CD1c-positive myeloid dendritic cell (primary cell): ENCODE data around the gene PCDH9.

Experiments used
- DNase-seq: peaks from one replicate; pipeline ENCODE4 v3.0.0-alpha.2; 2016; ENCODE audit errors: extremely low spot score

Gene PCDH9

GRCh38 chr13:67224148-67224846 lies 5.8 kb downstream of the PCDH9 start:
- peak; percentile 55 for DNase-seq

GRCh38 chr13:67223742-67224141 lies 6.4 kb downstream of the PCDH9 start:
- no peak for DNase-seq

GRCh38 chr13:67223024-67223423 lies 7.1 kb downstream of the PCDH9 start:
- peak; percentile 5 for DNase-seq

- no peak for DNase-seq
Observed at GRCh38 chr13:67221630-67222226, 8.4 kb downstream of the PCDH9 start.

- no peak for DNase-seq
Observed at GRCh38 chr13:67219113-67219512, 11.0 kb downstream of the PCDH9 start.

- DNase-seq, result no peak
Observed at GRCh38 chr13:67217880-67218279, 12.3 kb downstream of the PCDH9 start.

DNA sequence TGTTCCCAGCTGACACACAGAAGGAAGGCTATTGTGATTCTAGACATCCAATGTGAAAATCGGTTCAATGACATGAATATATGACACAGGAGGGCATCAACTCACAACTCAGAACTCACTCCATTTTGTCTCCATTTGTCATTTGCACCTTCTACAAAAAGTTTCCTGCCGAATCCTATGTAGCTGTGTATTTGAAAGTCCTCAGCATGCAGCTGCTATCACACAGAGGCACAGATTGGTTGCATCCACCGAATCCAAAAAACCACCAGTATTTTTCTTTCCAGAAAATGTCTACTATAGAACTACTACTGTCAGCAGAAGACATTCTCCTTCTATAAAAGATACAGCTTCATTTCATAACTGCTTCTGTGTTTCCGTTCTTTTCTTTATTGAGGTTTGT lies 13.3 kb downstream of the PCDH9 start:
- no peak for DNase-seq

DNA sequence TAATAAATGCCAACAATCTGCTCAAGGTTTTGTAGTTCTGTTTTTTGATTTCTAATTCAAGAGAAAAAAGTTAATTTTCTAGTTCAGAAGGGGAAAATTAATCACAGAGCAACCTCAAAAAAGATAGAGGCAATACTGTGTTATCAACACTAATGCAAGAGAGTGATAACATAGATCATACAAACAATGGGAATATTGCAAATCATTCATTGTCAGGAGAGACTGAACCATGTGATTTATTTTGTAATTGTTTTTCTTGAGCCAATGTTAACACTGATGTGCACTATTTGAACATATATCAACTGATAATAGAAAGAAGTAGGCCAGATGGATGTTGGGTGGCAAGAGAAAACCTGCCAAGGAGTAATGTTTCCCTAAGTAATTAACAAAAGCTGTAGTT lies 19.9 kb downstream of the PCDH9 start:
- no peak for DNase-seq

GRCh38 chr13:67208552-67208951 lies 21.6 kb downstream of the PCDH9 start:
- DNase-seq, result no peak

DNA sequence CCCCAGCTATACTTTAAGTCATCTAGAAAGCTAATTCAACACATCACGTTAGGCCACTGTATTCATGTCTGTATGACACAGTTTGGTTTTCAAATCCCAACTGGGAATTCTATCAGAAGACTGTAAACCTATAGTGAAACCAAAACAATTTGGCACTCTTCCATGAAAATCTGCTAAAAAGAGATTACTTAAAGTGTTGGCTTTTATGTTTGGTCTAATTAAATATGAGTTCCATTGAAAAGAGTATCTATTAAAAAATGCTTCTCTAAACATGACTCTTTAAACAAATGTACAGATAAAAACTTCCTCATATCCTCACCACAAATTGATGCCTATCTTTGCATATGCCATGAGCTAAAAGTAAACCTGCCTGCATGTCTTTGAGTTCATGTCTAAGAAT lies 25.4 kb downstream of the PCDH9 start:
- DNase-seq, result no peak

- no peak for DNase-seq
Observed at GRCh38 chr13:67200605-67201004, 29.5 kb downstream of the PCDH9 start.

- DNase-seq, result no peak
Observed at GRCh38 chr13:67200183-67200582, 30.0 kb downstream of the PCDH9 start.

GRCh38 chr13:67197704-67198103 lies 32.4 kb downstream of the PCDH9 start:
- DNase-seq, result no peak

GRCh38 chr13:67193979-67194378 lies 36.2 kb downstream of the PCDH9 start:
- DNase-seq, result no peak

- DNase-seq, result no peak
Observed at GRCh38 chr13:67192751-67193150, 37.4 kb downstream of the PCDH9 start.

- no peak for DNase-seq
Observed at GRCh38 chr13:67186995-67187569, 43.1 kb downstream of the PCDH9 start.

GRCh38 chr13:67184247-67184646 lies 45.9 kb downstream of the PCDH9 start:
- DNase-seq, result no peak

- no peak for DNase-seq
Observed at GRCh38 chr13:67183151-67183550, 47.0 kb downstream of the PCDH9 start.

DNA sequence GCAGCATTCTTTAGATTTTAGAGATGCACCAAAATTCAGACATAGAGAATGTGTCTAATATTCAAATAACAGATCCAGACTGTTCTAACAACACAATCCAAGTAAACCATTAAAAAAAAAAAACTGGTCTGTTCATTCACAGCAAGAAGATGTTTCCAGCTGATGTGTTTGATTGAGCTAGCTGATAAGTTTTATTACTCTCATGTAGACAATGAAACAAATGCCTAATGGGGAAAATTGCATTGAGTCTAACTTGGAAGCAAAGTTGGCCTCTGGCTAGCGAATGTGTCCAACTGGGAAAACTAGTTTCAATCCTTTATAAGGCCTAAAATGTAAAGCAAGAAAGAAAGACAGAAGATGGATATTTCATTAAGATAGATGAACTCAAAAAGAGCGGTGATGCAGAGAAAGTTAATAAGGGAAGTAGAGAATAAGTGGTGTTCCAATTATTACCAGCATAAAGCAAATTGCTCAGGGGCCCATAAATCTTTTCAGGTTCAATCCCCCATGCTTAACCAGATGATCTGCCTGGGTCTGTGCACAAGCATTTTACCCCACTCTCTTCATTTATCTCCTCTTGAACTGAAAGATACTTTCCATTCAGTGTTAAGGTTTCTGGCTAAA lies 54.2 kb downstream of the PCDH9 start:
- DNase-seq, result no peak

DNA sequence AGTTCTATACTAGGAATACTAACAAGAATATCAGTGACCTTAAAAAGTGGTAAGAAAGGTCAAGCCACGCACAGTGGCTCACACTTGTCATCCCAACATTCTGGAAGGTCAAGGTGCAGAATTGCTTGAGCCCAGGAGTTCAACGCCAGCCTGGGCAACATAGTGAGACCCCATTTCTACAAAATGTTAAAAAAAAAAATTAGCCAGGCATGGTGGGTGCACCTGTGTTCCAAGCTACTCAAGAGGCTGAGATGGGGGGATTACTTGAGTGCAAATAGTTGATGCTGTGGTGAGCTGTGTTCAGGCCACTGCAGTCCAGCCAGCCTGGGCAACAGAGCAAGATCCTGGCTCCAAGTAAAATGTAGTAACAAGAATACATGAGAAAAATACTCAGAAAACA lies 61.8 kb downstream of the PCDH9 start:
- no peak for DNase-seq

DNA sequence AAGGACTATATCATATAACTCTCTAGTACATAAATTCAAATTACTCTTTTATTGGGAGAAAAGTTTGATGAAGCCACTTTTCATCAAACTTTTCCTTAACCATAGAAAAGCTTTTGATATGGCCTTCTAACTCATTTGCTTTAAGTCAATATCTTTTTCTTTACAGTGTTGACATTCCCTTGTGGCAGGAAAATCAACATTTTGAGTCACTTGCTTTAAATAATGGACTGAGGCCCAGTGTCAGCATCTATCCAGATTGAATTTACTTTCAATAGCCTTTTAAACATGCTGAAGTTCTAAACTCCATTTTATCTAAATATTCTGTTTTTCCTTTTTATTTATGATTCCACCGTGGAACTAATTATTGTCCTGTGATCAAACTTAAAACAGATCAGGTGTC lies 62.7 kb downstream of the PCDH9 start:
- no peak for DNase-seq

DNA sequence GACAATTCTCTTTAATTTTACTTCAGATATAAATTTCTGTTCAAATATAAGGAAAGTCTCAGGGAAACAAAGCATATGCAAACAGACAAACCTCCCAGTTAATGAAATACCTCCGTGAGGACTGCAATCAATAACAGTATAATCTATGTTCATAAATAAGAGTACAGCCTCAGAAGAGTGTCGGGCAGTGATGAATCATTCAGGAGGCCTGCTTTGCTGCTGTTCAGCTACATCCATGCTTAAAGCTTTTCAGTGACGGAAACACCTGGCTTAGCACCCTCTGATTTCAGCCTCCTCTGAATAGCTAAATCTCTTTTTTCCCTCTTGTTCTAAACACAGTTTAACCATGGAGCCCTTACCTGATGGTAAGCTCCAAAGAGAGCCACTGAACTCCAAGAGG lies 69.0 kb downstream of the PCDH9 start:
- no peak for DNase-seq

- DNase-seq, result no peak
Observed at GRCh38 chr13:67158903-67159302, 71.2 kb downstream of the PCDH9 start.
